Kidney (tissue), 14 donors: ENCODE measurements around the gene NDC80. TPM values are rescaled to one million over a fixed set of nuclear protein-coding genes. Genes with fewer than 3 reads are reported as not detected.

Experiments
- DNase-seq, 5 donors: peaks; one replicate each; pipeline ENCODE4 v3.0.0-alpha.2; 2013 to 2020
- FAIRE-seq: peaks from 2 replicates; lab custom pipeline; 2012; peaks lifted over from hg19 to GRCh38; lab: Jason Lieb, UNC
- H3K27ac ChIP-seq, 2 donors: one replicate each; pipeline ENCODE4 v1.7.0; 2013; ENCODE audit warnings: low read depth in 2 of 2, low read length in 2 of 2, inconsistent platforms in 1 of 2
- H3K27me3 ChIP-seq: one replicate; pipeline ENCODE4 v1.7.1; 2013; ENCODE audit warnings: low read length, inconsistent platforms; ENCODE audit not compliant: control insufficient read depth, insufficient read depth
- H3K36me3 ChIP-seq, 3 donors: one replicate each; pipeline versions ENCODE4 v1.7.0 to v1.7.1; 2013; ENCODE audit warnings: low read length in 3 of 3, control low read depth in 1 of 3, inconsistent platforms in 1 of 3; ENCODE audit not compliant: insufficient read depth in 3 of 3, control insufficient read depth in 2 of 3
- H3K4me1 ChIP-seq, 3 donors: one replicate each; pipeline versions ENCODE4 v1.7.0 to v1.7.1; 2013; ENCODE audit warnings: low read length in 3 of 3, inconsistent platforms in 1 of 3, low read depth in 1 of 3; ENCODE audit not compliant: control insufficient read depth in 2 of 3, insufficient read depth in 2 of 3
- H3K4me3 ChIP-seq, 3 donors: one replicate each; pipeline versions ENCODE4 v1.7.0 to v1.8.1; 2013; ENCODE audit warnings: low read length in 3 of 3, control low read depth in 1 of 3, inconsistent platforms in 1 of 3
- H3K9ac ChIP-seq, 3 donors: one replicate each; pipeline versions ENCODE4 v1.7.0 to v1.7.1; 2013; ENCODE audit warnings: low read length in 3 of 3, control low read depth in 1 of 3, inconsistent platforms in 1 of 3
- H3K9me3 ChIP-seq, 3 donors: one replicate each; pipeline versions ENCODE4 v1.7.0 to v1.7.1; 2013; ENCODE audit warnings: low read length in 3 of 3, control low read depth in 1 of 3, inconsistent platforms in 1 of 3; ENCODE audit not compliant: control insufficient read depth in 2 of 3, insufficient read depth in 1 of 3
- CTCF ChIP-seq: IDR thresholded peaks from 3 replicates; pipeline ENCODE4 v1.5.1; 2012; ENCODE audit warnings: mild to moderate bottlenecking, moderate library complexity, borderline replicate concordance; ENCODE audit not compliant: insufficient read depth; ENCODE audit errors: extremely low read depth
- intact Hi-C: fragments of 100-400 bp; cut with DNase I; formaldehyde crosslinking; loops from one replicate; pipeline ENCODE4 v1.11.1; 2022
- polyA plus RNA-seq: library from polyadenylated mRNA; stranded (reverse); fragments of 350-450 nt; fragmentation: Illumina TruSeq; extraction: RNeasy Lipid Tissue Mini Kit (QIAGEN cat#74804); gene quantifications from one replicate; pipeline ENCODE4 v1.2.3, GENCODE V29; 2014; ENCODE audit warnings: low read depth, low replicate concordance; ENCODE audit not compliant: insufficient read depth
- total RNA-seq: library from RNA; stranded (reverse); fragmentation: NEBNext Ultra II Directional; extraction: Animal tissue kit (Norgen Biotek cat#: 25700); gene quantifications from one replicate; pipeline ENCODE4 v1.2.1, GENCODE V29; 2021
- donor health status: control.
- donor health status: control.
- donor health status: control.
- donor health status: control.
- donor health status: control.
- donor health status: DM: yes; HTN: yes; CAD: no.
- donor health status: Normal renal cell carcinoma (clear cell type).

Gene NDC80
- total and polyA plus RNA-seq, 2 donors from 2014 or later: 0.63 to 0.99 TPM

DNA sequence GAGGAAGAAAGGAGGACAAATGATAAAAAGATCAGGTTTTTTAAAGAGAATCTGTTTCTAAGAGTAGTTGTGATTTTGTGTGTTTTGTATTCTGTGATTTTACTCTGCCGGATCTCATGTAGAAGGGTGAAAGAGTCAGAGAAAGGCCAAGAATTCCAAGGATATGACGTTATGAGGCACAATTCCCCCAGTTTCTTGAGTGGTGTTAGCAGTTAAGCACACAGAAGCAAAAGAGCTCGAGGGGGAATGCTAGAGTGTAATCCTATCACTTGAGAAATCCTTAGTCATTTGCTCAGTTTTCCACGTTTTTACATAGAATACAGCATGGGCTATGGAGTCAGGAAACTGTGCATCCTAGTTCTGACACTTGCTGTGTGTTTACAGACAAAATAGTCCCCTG is 34.9 kb upstream of the NDC80 start:
- no peak for DNase-seq
- peaks cover 0 to 4% (median 0%) of the 10 kb centered on the region in 3 donors for H3K36me3 ChIP-seq
- H3K27ac ChIP-seq: no peak overlapping the region
- intact Hi-C loops: loop anchor here (10.0 kb wide), 1 partner anchor 1672 kb away; no protein-coding TSS in a partner anchor
- no peaks in the 10 kb centered on the region for H3K9me3 ChIP-seq
- H3K9ac ChIP-seq: no peak overlapping the region
- FAIRE-seq: no peak
- no peak for TF ChIP-seq CTCF
- no peak overlapping the region for H3K4me3 ChIP-seq
- no peaks in the 10 kb centered on the region for H3K27me3 ChIP-seq
- no peaks in the 10 kb centered on the region for H3K4me1 ChIP-seq

DNA sequence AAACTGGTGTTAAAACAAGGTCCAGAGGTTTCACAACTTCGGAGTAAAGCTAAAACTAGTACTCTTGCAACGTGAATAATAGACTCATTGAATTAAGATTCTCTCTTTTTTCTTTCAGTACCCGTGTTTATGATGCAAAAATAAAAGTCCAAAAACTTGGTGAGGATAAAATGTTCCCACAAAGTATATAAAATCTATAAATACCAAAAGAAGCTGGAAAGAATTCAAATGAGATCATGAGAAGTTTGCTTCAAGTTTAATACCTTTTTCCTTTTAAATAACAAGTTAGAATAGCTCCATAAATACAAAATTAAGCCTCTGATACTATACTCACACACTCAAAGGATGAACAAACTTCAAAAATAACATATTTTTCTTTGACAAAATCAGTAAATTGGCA is 34.1 kb upstream of the NDC80 start:
- Histone ChIP-seq H3K9ac (no peak overlapping the region), H3K27me3 (no peaks in the 10 kb centered on the region), H3K36me3 (peaks cover 0 to 4% (median 0%) of the 10 kb centered on the region in 3 donors), H3K27ac (no peak overlapping the region), H3K9me3 (no peaks in the 10 kb centered on the region), H3K4me1 (no peaks in the 10 kb centered on the region), H3K4me3 (no peak overlapping the region)
- DNase-seq (no peak), FAIRE-seq (no peak)
- no peak for TF ChIP-seq CTCF
- intact Hi-C loops: loop anchor here (10.0 kb wide), 1 partner anchor 1672 kb away; no protein-coding TSS in a partner anchor

- intact Hi-C loops: loop anchor here (10.0 kb wide), 1 partner anchor 1673 kb away; no protein-coding TSS in a partner anchor
These were observed 33.1 kb upstream of the NDC80 start for GRCh38 chr18:2538236-2538635.

More at GRCh38 chr18:2538236-2538635, 33.1 kb upstream of the NDC80 start:
- no peaks in the 10 kb centered on the region for H3K27me3 ChIP-seq
- FAIRE-seq (no peak), DNase-seq (no peak)
- H3K27ac ChIP-seq: no peak overlapping the region
- H3K4me3 ChIP-seq: no peak overlapping the region
- peaks cover 0 to 4% (median 0%) of the 10 kb centered on the region in 3 donors for H3K36me3 ChIP-seq
- TF ChIP-seq CTCF: no peak
- no peaks in the 10 kb centered on the region for H3K4me1 ChIP-seq
- no peaks in the 10 kb centered on the region for H3K9me3 ChIP-seq
- no peak overlapping the region for H3K9ac ChIP-seq
